PFSK-1 (cell line): Measurements from ENCODE around the gene LHX3.

Experiments used
- FOXP2 ChIP-seq: optimal IDR thresholded peaks from 2 replicates; pipeline ENCODE3; 2011; ENCODE audit warnings: borderline replicate concordance, control low read depth, inconsistent platforms; ENCODE audit not compliant: insufficient read depth; ENCODE audit errors: extremely low read length, extremely low read depth
- POLR2AphosphoS5 ChIP-seq: IDR thresholded peaks from 2 replicates; pipeline ENCODE4 v1.6.1; 2012; ENCODE audit warnings: low read depth, mild to moderate bottlenecking, control low read depth, low read length, moderate library complexity
- SIN3A ChIP-seq: IDR thresholded peaks from 2 replicates; pipeline ENCODE4 v1.6.1; 2012; ENCODE audit warnings: mild to moderate bottlenecking, low read length, moderate library complexity, borderline replicate concordance; ENCODE audit not compliant: insufficient read depth
- TAF1 ChIP-seq: IDR thresholded peaks from 2 replicates; pipeline ENCODE4 v1.6.1; 2012; ENCODE audit warnings: low read length, control low read depth, borderline replicate concordance; ENCODE audit not compliant: insufficient read depth
- TF ChIP-seq, protein P1 (sequence below), 2 experiments: IDR thresholded peaks; 2 replicates each; pipeline versions ENCODE4 v1.6.1 to v1.8.0; 2011 to 2012; ENCODE audit warnings: low read depth in 2 of 2, low read length in 2 of 2, control low read depth in 1 of 2, inconsistent platforms in 1 of 2, mild to moderate bottlenecking in 1 of 2, moderate library complexity in 1 of 2; ENCODE audit not compliant: insufficient read depth in 1 of 2

LHX3 gene

DNA sequence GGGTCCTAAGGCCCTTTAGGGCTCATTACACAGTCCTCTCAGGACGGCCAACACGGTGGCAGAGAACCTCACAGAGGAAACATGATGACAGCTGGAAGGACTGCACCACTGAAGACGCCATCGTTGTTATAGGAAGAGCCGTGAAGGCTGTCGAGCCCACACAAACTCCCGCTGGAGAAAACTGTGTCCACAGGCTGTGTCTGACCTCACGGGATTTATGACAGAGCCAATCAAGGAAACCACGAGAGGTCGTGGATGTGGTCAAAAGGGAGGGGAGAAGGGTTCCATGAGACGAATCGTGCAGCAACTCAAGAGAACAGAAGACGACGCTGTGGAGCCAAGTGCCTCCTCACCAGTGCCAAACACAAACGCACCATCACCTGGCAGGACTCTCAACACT, 28.5 kb upstream of the LHX3 start:
- TF ChIP-seq, protein P1, sequence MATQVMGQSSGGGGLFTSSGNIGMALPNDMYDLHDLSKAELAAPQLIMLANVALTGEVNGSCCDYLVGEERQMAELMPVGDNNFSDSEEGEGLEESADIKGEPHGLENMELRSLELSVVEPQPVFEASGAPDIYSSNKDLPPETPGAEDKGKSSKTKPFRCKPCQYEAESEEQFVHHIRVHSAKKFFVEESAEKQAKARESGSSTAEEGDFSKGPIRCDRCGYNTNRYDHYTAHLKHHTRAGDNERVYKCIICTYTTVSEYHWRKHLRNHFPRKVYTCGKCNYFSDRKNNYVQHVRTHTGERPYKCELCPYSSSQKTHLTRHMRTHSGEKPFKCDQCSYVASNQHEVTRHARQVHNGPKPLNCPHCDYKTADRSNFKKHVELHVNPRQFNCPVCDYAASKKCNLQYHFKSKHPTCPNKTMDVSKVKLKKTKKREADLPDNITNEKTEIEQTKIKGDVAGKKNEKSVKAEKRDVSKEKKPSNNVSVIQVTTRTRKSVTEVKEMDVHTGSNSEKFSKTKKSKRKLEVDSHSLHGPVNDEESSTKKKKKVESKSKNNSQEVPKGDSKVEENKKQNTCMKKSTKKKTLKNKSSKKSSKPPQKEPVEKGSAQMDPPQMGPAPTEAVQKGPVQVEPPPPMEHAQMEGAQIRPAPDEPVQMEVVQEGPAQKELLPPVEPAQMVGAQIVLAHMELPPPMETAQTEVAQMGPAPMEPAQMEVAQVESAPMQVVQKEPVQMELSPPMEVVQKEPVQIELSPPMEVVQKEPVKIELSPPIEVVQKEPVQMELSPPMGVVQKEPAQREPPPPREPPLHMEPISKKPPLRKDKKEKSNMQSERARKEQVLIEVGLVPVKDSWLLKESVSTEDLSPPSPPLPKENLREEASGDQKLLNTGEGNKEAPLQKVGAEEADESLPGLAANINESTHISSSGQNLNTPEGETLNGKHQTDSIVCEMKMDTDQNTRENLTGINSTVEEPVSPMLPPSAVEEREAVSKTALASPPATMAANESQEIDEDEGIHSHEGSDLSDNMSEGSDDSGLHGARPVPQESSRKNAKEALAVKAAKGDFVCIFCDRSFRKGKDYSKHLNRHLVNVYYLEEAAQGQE (IDR thresholded peaks at IDR 0.05; ENCODE audit: insufficient read depth in 1 of 2, low read depth in 2 of 2, low read length in 2 of 2) = no peak
- no peak for TF ChIP-seq POLR2AphosphoS5
- TF ChIP-seq TAF1 = no peak
- no peak for TF ChIP-seq SIN3A
- no peak for TF ChIP-seq FOXP2

DNA sequence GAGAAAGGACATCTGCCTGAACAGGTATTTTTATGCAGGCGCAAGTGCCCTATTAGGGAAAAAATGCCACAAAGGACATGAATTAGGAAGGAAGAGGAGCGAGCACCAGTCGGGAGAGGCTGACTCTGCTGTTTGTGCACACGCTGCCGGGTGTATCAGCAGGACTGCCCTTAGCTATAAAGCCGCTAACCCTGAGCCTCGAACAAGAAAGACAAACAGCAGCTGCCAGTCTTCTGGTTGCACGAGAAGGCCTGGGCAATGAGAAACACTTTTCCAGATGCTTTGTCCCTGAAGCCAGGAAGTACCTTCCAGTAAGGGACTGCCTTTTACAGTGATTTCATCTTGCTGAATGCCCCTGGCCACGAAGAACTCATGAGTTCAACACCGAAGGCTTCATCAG, 28.0 kb upstream of the LHX3 start:
- TF ChIP-seq, protein P1 (IDR thresholded peaks at IDR 0.05; ENCODE audit: insufficient read depth in 1 of 2, low read depth in 2 of 2, low read length in 2 of 2) = no peak
- TF ChIP-seq SIN3A (no peak), FOXP2 (no peak), POLR2AphosphoS5 (no peak), TAF1 (no peak)

DNA sequence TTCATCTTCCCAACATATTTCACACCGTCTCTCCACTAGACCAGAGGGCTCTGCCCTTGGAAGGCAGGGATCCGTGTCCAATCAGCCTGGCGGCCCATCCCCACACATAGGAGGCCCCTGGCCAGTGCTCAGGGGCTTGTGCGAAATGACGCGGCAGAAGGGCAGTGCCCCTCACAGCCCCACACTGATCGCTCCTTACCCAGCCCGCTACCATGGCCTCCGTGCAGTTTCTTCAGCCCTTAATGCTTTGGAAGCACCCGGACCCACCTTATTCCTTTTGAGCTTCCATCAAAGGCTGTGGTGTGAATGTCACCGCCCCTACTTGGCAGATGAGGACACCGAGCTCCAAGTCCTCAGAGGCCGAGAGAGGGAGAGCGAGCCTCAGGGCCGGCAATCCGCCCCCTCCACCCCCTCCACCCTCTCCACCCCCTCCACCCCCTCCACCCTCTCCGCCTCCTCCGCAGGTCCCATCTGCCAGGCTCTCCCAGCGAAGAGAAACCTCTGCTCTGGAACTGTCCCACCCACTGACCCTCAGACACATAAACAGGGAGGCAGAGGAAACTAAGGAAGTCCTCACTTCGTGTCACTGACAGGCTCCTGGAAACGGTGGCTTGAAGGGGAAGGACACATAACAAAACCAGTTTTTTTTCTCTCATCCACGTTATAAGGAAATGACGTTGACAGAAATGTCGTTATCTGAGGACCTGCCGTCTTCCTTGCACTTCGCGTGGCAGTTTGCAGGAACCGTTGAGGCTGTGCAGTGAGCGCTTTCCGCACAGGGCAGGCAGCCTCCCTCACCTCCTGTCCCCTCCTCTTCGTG, 26.8 kb upstream of the LHX3 start:
- TF ChIP-seq FOXP2 = no peak
- no peak for TF ChIP-seq SIN3A
- TF ChIP-seq POLR2AphosphoS5 = no peak
- TF ChIP-seq, protein P1 (IDR thresholded peaks at IDR 0.05; ENCODE audit: insufficient read depth in 1 of 2, low read depth in 2 of 2, low read length in 2 of 2) = no peak
- no peak for TF ChIP-seq TAF1

DNA sequence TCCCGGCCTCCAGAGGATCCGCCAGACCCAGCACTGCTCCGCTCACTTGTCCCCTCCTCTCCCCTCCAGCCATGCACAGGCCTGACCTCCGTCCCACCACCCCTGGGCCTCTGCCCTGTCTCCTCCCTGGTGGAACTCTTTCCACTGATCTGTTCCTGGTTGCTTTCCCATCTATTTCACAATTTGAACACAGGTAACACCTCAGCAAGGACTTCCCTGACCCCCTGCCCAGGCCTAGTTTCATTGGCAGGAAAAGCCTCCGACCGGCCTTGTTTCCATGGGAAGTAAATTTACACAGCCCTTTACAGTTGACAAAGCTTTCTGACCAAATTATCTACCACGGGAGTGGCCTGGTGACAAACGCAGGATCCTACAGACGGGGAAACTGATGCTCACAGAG, 25.8 kb upstream of the LHX3 start:
- TF ChIP-seq, protein P1 (IDR thresholded peaks at IDR 0.05; ENCODE audit: insufficient read depth in 1 of 2, low read depth in 2 of 2, low read length in 2 of 2) = no peak
- TF ChIP-seq FOXP2 = no peak
- no peak for TF ChIP-seq POLR2AphosphoS5
- TF ChIP-seq SIN3A = no peak
- no peak for TF ChIP-seq TAF1

DNA sequence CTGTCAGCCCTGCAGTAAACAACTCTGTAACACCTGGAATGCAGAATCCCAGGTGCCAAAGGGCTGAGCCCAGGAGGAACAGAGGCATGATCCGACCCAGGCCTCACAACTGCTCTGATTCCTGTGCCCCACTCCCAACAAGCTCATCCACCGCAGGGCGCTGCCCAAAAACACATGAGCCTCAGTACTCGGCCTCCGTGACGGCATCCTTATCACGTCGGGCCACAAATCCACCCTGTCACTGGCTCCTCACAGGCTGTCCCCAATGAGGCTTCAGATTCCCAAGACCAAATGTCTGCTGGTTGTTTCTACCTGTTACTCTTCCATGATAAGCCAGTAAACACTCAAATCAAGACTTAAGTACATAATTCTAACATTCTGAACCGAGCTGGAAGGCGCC, 25.4 kb upstream of the LHX3 start:
- TF ChIP-seq POLR2AphosphoS5 (no peak), SIN3A (no peak), FOXP2 (no peak)
- TF ChIP-seq, protein P1 (IDR thresholded peaks at IDR 0.05; ENCODE audit: insufficient read depth in 1 of 2, low read depth in 2 of 2, low read length in 2 of 2) = no peak
